HG03095 (cell line): ENCODE data around the gene RASA3.
"Not testable (repeated sequence)": the region's sequence is repeated elsewhere in the genome, so short reads cannot be mapped to it uniquely, and the experiment has no call there.

ENCODE experiments used
- ATAC-seq: cut with Tn5 transposase; IDR thresholded peaks from one replicate; pipeline ENCODE4 v1.9.1; 2021; ENCODE audit warnings: moderate library complexity; ENCODE audit not compliant: unreplicated experiment

Gene RASA3

GRCh38 chr13:114157869-114158495 lies 25.6 kb upstream of the RASA3 start:
- ATAC-seq = no peak

GRCh38 chr13:114155926-114156883 lies 23.8 kb upstream of the RASA3 start:
- ATAC-seq = no peak

GRCh38 chr13:114155320-114155719 lies 22.9 kb upstream of the RASA3 start:
- no peak for ATAC-seq

GRCh38 chr13:114154476-114154875 lies 22.1 kb upstream of the RASA3 start:
- ATAC-seq = no peak

- ATAC-seq = no peak
Measured at GRCh38 chr13:114153485-114154080, 21.2 kb upstream of the RASA3 start.

GRCh38 chr13:114152831-114153371 lies 20.5 kb upstream of the RASA3 start:
- ATAC-seq = no peak

- ATAC-seq = no peak
Measured at GRCh38 chr13:114152285-114152645, 19.8 kb upstream of the RASA3 start.

- no peak for ATAC-seq
Measured at GRCh38 chr13:114151565-114152284, 19.3 kb upstream of the RASA3 start.

- no peak for ATAC-seq
Measured at GRCh38 chr13:114151031-114151430, 18.6 kb upstream of the RASA3 start.

- no peak for ATAC-seq
Measured at GRCh38 chr13:114149774-114150740, 17.6 kb upstream of the RASA3 start.

GRCh38 chr13:114148886-114149285 lies 16.5 kb upstream of the RASA3 start:
- ATAC-seq = not testable (repeated sequence)

- peak; percentile 78 for ATAC-seq
Measured at GRCh38 chr13:114148521-114148855, 16.1 kb upstream of the RASA3 start.

- ATAC-seq = peak; percentile 9
Measured at GRCh38 chr13:114147803-114148520, 15.5 kb upstream of the RASA3 start.

GRCh38 chr13:114146629-114147028 lies 14.2 kb upstream of the RASA3 start:
- ATAC-seq = no peak

GRCh38 chr13:114146173-114146572 lies 13.8 kb upstream of the RASA3 start:
- no peak for ATAC-seq

GRCh38 chr13:114145722-114146121 lies 13.3 kb upstream of the RASA3 start:
- no peak for ATAC-seq

GRCh38 chr13:114145256-114145655 lies 12.8 kb upstream of the RASA3 start:
- no peak for ATAC-seq

- no peak for ATAC-seq
Measured at GRCh38 chr13:114144606-114145244, 12.3 kb upstream of the RASA3 start.
